ENCODE data around the gene TTC7B.

The TTC7B gene

GRCh38 chr14:90700933-90701776 is 115.1 kb downstream of the TTC7B start:
- no peak for TF ChIP-seq CTCF (IDR thresholded peaks at IDR 0.05; ENCODE audit: insufficient read depth, low read length, missing control alignments)
- POLR2A ChIA-PET = no interaction called here
- no peak for DNase-seq (ENCODE audit: low read depth, low spot score)
- CTCF ChIA-PET = interaction anchor here (1.0 to 6.1 kb wide), 4 partner anchors 17 to 399 kb away, joined by 3 to 73 read pairs (median 24); no protein-coding TSS in a partner anchor
- no peak overlapping the region for H3K4me3 ChIP-seq (ENCODE audit: low read depth, low read length)

- TF ChIP-seq CTCF (IDR thresholded peaks at IDR 0.05; ENCODE audit: insufficient read depth, low read length, missing control alignments) = no peak
- ChIA-PET POLR2A (no interaction called here), CTCF (interaction anchor here (0.7 to 6.1 kb wide), 12 partner anchors 8 to 410 kb away, joined by 3 to 107 read pairs (median 18); no protein-coding TSS in a partner anchor)
- H3K4me3 ChIP-seq (ENCODE audit: low read depth, low read length) = no peak overlapping the region
- no peak for DNase-seq (ENCODE audit: low read depth, low spot score)
Measured at GRCh38 chr14:90699016-90699415, 117.2 kb downstream of the TTC7B start.

GRCh38 chr14:90698379-90698869 is 117.8 kb downstream of the TTC7B start:
- TF ChIP-seq CTCF (IDR thresholded peaks at IDR 0.05; ENCODE audit: insufficient read depth, low read length, missing control alignments) = no peak
- POLR2A ChIA-PET = no interaction called here
- no peak overlapping the region for H3K4me3 ChIP-seq (ENCODE audit: low read depth, low read length)
- no peak for DNase-seq (ENCODE audit: low read depth, low spot score)
- CTCF ChIA-PET = interaction anchor here (0.8 to 6.1 kb wide), 29 partner anchors 8 to 410 kb away, joined by 3 to 107 read pairs (median 7); partner anchors contain the start of gene NRDE2

GRCh38 chr14:90697577-90698206 is 118.5 kb downstream of the TTC7B start:
- ChIA-PET POLR2A (interaction anchor here (1.7 kb wide), 1 partner anchor 300 kb away, joined by 7 read pairs; the partner anchor contains the start of gene CALM1), CTCF (interaction anchor here (0.7 to 6.1 kb wide), 50 partner anchors 7 to 440 kb away, joined by 3 to 107 read pairs (median 4); partner anchors contain the start of gene NRDE2)
- no peak for DNase-seq (ENCODE audit: low read depth, low spot score)

GRCh38 chr14:90697132-90697531 is 119.1 kb downstream of the TTC7B start:
- no peak for TF ChIP-seq CTCF (IDR thresholded peaks at IDR 0.05; ENCODE audit: insufficient read depth, low read length, missing control alignments)
- DNase-seq (ENCODE audit: low read depth, low spot score) = no peak
- POLR2A ChIA-PET = interaction anchor here (1.7 kb wide), 1 partner anchor 300 kb away, joined by 7 read pairs; the partner anchor contains the start of gene CALM1
- CTCF ChIA-PET = interaction anchor here (0.6 to 6.1 kb wide), 54 partner anchors 8 to 439 kb away, joined by 3 to 107 read pairs (median 4); partner anchors contain the start of genes CALM1 and NRDE2
- H3K4me3 ChIP-seq (ENCODE audit: low read depth, low read length) = no peak overlapping the region

More at GRCh38 chr14:90697577-90698206, 118.5 kb downstream of the TTC7B start:
- peak; percentile 95 for TF ChIP-seq CTCF (IDR thresholded peaks at IDR 0.05; ENCODE audit: insufficient read depth, low read length, missing control alignments)
- no peak overlapping the region for H3K4me3 ChIP-seq (ENCODE audit: low read depth, low read length)
